Stimulated activated CD8-positive, alpha-beta memory T cell treated with anti-CD3 and anti-CD28 coated beads, Interleukin-15, amount 100 ng/mL, for 48 hours (primary cell): ENCODE measurements around the gene NANS.
"Not testable (repeated sequence)": the region's sequence is repeated elsewhere in the genome, so short reads cannot be mapped to it uniquely, and the experiment has no call there.

Experiments used
- DNase-seq, 2 donors: peaks; one replicate each; pipeline ENCODE4 v3.0.0-alpha.2; 2020; ENCODE audit warnings: low read depth in 2 of 2

NANS gene

DNA sequence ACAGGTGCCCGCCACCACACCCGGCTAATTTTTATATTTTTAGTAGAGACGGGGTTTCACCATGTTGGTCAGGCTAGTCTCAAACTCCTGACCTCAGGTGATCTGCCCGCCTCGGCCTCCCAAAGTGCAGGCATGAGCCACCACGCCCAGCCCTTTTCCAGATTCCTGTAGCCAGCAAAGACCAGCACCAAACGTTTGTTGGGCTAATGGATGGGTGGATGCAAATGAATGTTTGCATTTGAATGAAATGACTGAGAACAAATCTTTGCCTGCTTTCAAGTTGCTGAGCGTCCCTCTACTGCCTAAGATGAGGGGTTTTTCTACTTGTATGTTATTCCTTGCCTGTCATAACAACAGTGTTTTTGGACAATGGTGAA lies 20.0 kb downstream of the NANS start:
- DNase-seq = not testable (repeated sequence)

GRCh38 chr9:98078895-98079294 lies 22.4 kb downstream of the NANS start:
- DNase-seq = no peak

- DNase-seq = no peak
These were observed 23.8 kb downstream of the NANS start for GRCh38 chr9:98080326-98080725.

GRCh38 chr9:98080780-98081179 lies 24.2 kb downstream of the NANS start:
- DNase-seq = no peak

DNA sequence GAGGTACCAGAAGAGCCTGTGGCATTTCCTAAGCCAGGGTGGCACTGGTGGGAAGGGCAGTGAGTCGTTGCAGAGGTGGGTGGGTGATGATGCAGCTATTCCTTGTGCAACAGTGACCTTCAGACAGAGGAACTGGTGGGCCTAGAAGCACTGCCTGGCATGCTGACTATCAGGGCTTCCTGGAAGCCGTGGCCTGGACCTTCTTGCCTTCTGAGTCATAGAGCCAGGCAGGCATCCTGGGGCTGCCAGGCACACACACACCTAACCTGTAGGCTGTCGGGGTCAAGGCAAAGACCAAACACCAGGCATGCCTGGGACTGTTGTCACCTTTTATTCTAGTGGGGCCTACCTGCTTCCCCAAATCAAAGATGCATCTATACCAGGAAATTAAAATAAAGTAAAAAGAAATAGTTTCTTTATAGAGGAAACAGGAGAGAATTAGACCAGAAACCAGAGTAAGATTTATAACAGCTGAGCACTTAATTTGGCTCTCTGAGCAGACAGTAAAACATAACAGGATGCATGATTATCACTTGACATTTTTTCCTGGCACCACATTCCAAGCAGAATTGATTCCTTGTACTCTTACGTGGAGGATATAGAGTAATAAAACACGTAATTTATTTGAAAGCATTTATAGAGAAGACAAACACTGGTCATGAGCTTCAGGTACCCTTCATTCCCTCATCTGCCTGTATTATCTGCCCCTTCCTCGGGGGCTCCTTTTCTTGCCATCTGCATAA lies 25.1 kb downstream of the NANS start:
- peak; percentile 27 to 52 for DNase-seq

DNA sequence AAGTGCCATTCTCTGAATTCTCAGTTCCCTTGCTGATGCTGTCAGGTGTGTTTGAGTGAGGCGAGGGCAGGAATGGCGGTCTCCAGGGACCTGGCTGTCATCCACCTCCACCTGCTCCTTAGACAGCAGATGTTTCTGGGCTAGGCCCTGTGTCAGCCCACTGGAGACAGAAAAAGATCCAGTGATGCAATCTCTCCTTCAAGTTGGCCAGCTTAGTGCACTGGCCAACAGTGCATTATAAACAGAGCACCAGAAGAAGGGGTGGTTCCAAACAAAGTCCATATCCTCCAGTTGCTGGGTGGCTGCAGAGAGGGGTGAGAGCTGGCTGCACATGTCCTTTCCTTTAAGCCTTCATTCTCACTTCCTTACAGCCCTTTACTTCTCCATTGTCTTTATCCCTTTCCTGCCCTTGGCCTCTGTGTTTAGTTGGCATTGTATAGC lies 26.5 kb downstream of the NANS start:
- no peak for DNase-seq

GRCh38 chr9:98083566-98084183 lies 27.1 kb downstream of the NANS start:
- no peak for DNase-seq

DNA sequence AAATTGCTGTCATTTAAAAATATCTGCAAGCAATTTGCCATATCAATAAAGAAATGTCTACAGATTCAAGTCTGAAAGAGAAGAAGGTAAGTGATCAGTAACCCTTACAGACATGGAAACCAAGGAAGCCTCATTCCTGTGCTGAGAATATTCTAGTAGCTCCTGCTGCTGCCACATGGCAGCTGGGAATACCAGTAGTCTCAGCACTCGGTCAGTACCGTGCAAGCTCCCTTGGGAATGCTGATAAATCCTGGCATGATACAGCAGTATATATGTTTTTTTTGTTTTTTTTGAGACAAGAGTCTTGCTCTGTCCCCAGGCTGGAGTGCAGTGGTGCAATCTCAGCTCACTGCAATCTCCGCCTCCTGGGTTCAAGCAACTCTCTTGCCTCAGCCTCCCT lies 27.9 kb downstream of the NANS start:
- no peak for DNase-seq

DNA sequence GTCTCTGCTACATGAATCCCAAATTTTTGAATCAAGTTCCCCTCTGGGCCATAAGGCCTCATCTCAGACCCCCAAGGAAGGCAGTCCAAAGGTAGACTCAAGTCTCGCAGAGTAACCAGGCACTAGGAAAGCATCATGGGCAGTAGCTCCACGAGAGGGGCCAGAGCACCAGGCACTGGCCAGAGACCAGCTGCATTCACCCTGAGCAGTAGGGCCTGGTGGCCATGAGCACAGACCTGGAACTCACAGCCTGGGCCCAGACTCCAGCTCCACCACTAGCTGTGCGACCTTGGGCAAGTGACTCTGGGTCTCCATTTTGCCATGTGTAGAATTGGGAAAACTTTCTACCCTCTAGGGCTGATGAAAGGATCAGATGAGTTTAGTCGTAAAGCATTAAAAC lies 28.5 kb downstream of the NANS start:
- no peak for DNase-seq

DNA sequence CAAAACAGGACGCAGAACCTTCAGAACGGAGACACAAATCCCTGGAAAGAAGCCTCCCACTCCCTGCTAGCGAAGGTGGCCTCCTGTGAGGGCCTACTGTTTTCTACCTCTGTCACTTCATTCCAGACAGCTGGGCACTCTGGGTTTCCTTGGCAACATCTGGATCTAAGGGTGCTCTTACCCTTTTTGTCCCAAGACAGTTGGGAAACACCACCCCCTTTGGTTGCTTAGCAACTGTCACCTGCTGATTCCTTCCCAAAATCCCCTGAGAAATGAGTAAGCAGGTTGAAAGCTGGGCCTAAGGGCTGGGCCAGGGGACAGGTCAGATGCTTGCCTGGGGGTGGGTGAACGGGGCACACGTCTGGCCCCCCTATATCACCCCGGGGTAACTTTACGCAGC lies 29.4 kb downstream of the NANS start:
- no peak for DNase-seq

DNA sequence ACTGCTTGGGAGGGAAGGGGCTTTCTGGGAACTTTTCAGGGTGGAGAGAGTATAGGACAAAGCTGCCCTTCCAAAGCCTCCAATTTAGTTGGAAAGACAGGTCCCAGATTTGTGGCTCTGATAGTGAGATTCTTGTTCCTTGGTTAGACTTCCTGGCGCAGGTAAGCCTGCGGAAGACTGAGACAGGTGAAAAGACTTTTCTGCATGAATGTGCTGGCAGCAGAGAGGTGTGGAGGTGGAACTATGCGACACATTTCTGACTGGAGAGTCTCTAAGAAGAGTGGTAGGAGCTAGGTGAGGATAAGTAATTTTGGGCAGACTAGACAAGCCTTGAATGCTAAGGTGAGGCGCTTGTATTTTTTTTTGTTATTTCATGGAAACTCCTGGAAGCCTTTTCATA lies 29.9 kb downstream of the NANS start:
- no peak for DNase-seq

DNA sequence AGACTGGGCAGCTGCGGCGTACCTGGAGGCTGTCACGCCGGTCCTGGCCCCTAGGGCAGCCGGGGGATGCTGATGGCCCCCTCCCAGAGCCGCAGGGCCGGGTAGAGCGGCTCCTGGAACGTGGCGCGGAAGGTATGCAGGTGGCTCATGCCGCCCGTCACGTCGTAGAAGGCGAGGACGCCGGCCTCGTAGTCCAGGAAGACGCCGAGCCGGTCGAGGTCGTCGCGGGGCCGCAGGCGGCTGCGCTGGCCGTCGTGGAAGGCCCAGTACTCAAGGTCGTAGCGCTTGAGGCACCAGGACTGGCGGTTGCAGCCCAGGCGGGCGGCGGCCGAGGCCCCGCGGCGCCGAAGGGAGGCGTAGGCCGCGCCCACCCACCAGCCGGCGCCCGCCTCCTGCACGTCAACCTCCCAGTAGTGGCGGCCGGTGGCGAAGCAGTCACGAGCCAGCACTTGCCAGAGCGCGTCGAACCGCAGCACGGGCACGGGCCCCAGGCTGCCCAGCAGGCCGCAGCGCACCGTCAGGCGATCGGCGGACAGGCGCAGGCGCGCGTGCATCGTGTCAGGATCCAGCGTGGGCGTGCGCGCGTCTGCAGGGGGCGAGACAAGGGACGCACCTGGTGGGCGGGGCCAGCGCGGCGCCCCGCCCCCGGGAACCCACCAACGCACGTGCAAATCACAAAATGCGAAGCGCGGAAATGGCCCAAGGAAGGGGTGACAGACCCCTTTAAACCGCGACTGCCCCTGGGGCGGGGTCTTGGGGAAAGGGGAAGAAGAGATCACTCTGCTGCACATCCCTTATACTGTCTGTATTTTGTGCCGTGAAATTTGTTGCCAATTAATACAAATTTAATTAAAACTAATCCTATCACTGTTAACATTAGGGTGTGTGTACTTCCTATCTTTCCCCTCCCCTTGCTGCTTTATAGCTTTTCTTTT lies 31.2 kb downstream of the NANS start:
- no peak for DNase-seq

DNA sequence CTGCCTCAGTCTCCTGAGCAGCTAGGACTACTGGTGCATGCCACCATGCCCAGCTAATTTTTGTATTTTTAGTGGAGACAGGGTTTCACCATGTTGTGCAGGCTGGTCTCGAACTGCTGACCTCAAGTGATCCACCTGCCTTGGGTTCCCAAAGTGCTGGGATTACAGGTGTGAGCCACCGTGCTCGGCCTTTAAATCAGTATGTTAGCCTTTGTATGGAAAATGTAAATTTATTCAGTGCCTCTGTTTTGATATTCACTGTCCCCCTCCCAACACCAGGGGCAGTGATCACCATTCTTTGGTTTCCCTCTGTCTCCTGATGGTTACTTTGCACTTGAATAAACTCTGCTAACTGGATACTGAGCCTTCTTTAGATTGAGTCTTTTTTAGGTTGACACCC lies 34.1 kb downstream of the NANS start:
- not testable (repeated sequence) for DNase-seq

GRCh38 chr9:98091735-98092612 lies 35.4 kb downstream of the NANS start:
- DNase-seq = no peak

DNA sequence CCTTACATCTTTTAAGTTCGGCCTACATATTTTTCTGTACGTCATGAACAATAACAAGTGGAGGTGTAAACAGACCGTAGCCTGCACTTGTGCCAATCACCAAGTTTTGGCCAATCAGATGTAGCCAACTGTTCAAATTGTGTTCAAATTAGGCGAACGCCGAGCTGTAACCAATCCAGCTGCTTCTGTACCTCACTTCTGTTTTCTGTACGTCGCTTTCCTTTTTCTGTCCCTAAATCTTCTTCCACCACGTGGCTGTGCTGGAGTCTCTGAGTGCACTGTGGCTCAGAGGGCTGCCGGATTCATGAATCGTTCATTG lies 36.0 kb downstream of the NANS start:
- DNase-seq = no peak

DNA sequence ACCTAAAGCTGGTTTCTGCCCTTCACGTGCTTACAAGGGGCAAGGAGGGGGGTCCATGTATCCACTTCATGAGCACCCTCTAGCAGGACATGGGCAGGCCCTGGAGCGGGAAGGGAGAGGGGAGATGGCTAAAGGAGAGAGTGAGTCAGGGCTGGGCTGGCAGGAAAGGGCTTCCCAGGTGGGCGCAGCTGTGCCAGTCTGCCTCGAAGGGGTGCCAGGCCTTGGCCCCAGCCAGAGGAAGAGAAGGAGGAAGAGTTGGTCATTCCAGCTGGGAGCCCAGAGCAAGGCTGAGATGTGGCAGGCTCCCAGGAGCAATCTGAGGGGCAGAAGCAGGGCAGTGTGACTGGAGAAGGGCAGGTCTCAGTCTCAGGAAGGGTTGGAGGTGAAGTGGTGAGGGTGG lies 37.8 kb downstream of the NANS start:
- no peak for DNase-seq

GRCh38 chr9:98094851-98095250 lies 38.3 kb downstream of the NANS start:
- no peak for DNase-seq

DNA sequence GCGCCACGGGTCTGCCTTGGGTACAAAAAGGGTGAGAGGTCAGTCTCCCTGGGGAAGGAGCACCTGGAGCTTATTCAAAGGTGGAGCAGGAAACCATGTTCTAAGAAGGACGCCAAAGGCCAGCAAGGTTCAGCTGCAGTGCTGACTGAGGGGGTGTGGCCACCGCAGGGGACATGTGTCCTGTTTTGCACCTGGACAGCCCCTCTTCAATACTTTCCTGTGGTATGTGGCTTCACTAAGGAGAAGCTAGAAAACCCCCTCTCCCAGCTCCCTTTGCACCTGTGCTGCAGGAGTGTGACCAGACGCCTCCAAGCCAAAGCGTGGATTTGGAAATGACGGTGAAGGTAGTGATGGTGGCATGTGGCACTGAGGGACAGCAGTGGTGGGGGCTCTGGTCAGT lies 38.9 kb downstream of the NANS start:
- DNase-seq = no peak

- DNase-seq = no peak
These were observed 39.6 kb downstream of the NANS start for GRCh38 chr9:98096091-98096490.

GRCh38 chr9:98097836-98098235 lies 41.3 kb downstream of the NANS start:
- DNase-seq = no peak

DNA sequence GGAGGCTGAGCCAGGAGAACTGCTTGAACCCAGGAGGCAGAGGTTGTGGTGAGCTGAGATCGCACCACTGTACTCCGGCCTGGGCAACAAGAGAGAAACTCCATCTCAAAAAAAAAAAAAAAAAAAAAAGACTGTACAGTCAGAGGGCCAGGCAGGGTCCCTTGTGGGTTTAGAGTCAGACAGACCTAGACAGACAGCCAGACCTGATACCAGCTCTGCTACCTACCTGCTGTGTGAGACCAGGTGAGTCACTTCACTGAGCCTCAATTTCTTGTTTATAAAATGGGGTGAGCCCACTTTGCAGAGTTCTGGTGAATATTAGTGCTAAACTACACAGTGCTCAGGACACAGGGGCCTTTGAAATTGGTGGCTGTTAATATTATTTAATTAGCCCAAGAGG lies 42.8 kb downstream of the NANS start:
- no peak for DNase-seq

DNA sequence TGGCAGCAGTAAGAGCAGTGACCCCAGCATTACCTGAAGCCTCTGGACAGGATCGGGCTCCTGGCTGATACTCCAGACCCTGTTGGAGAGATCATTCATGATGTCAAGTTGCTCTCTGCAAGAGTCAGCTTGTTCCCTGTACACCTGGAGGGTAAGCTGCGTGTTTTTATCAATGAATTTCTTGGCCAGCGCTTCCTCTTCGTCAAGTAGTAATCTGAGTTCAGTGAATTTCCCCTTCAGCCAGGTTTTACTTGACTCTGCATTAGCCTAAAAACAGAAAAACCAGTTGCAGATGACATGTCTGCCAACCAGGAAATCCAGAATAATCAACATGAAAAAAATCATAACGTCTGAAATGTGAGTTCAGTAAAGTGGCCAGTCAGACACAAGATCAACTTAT lies 43.4 kb downstream of the NANS start:
- no peak for DNase-seq
